Ovary (tissue), 3 donors: Measurements from ENCODE around the gene NPHP4.

Source experiments
- CTCF ChIP-seq, 3 donors: fragments of 450-650 bp in 2 of 3; fragments of 200-600 bp in 1 of 3; IDR thresholded peaks; one replicate each; pipeline versions ENCODE4 v1.5.1 to v1.8.0; 2016 to 2022; ENCODE audit warnings: antibody characterized with exemption in 3 of 3, mild to moderate bottlenecking in 1 of 3
- EP300 ChIP-seq: sonication (generic); formaldehyde crosslinking; IDR thresholded peaks from one replicate; pipeline ENCODE4 v1.6.1; 2017; ENCODE audit warnings: antibody characterized with exemption
- POLR2A ChIP-seq: fragments of 450-650 bp; IDR thresholded peaks from one replicate; pipeline ENCODE4 v1.6.1; 2017; ENCODE audit warnings: antibody characterized with exemption, mild to moderate bottlenecking, moderate library complexity
- donor health status: DM: no; HTN: no; CAD: no.

DNA sequence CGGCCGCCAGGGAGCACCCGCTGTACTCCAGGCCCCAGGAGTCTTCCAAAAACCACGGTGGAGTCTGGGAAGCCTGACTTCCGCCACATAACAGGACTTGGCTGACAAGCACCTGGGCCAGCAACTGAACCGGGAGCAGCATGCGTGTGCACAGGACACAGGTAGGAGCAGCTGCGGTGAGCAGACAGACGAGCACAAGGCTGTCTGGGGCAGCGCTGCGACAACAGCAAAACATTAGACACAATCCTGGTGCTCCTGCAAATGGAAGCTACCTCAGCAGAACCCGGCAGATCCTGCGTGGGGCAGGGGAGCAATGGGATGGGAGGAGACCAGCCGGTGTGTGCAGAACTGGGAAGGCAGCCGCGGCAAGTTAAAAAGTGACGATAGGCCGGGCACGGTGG lies 80.4 kb downstream of the NPHP4 start:
- no peak for TF ChIP-seq CTCF (IDR thresholded peaks at IDR 0.05)
- no peak for TF ChIP-seq POLR2A
- no peak for TF ChIP-seq EP300
